H1 (cell line): ENCODE results near the gene AP3D1. TPM values are rescaled to one million over a fixed set of nuclear protein-coding genes. Genes with fewer than 3 reads are reported as not detected.

ENCODE experiments used
- CTCF ChIA-PET: fragments of 300-600 bp; sonication (Branson Sonifier 250); formaldehyde crosslinking; loops from one replicate; lab custom pipeline; 2021; ENCODE audit not compliant: partially characterized antibody; lab: Charles Lee
- POLR2A ChIA-PET: fragments of 300-600 bp; sonication (Branson Sonifier 250); formaldehyde crosslinking; loops from one replicate; lab custom pipeline; 2021; ENCODE audit warnings: inconsistent platforms; ENCODE audit not compliant: partially characterized antibody; lab: Charles Lee
- DNase-seq, 2 experiments: peaks; one replicate each; pipeline versions ENCODE4 v3.0.0 to v3.0.0-alpha.2; 2010 to 2022; ENCODE audit warnings: low spot score in 2 of 2, low read depth in 1 of 2, mixed read lengths in 1 of 2
- FAIRE-seq: peaks from 2 replicates; lab custom pipeline; 2011; peaks lifted over from hg19 to GRCh38; lab: Jason Lieb, UNC
- H2AFZ ChIP-seq: 2 replicates; pipeline ENCODE4 v1.8.1; 2012; ENCODE audit warnings: low read length, inconsistent platforms
- H2AK5ac ChIP-seq: 2 replicates; pipeline ENCODE4 v1.6.1; 2013; ENCODE audit warnings: low read depth, low read length
- H2BK120ac ChIP-seq: replicated peaks from 2 replicates; pipeline ENCODE3; 2013; ENCODE audit warnings: low read depth, low read length, inconsistent platforms
- H2BK12ac ChIP-seq: 2 replicates; pipeline ENCODE4 v1.6.1; 2013; ENCODE audit warnings: low read depth, low read length
- H2BK15ac ChIP-seq: 2 replicates; pipeline ENCODE4 v1.6.1; 2013; ENCODE audit warnings: low read length
- H2BK20ac ChIP-seq: 2 replicates; pipeline ENCODE4 v1.6.1; 2013; ENCODE audit warnings: low read length
- H2BK5ac ChIP-seq: 2 replicates; pipeline ENCODE4 v1.6.1; 2013; ENCODE audit warnings: low read depth, low read length
- H3K14ac ChIP-seq: 2 replicates; pipeline ENCODE4 v1.6.1; 2013; ENCODE audit warnings: inconsistent platforms; ENCODE audit not compliant: insufficient read length
- H3K18ac ChIP-seq: 2 replicates; pipeline ENCODE4 v1.6.1; 2013; ENCODE audit warnings: low read length; ENCODE audit errors: extremely low read depth
- H3K23ac ChIP-seq: 2 replicates; pipeline ENCODE4 v1.6.1; 2013; ENCODE audit warnings: inconsistent platforms; ENCODE audit not compliant: insufficient read length
- H3K23me2 ChIP-seq: 2 replicates; pipeline ENCODE4 v1.6.1; 2013; ENCODE audit warnings: low read depth, low read length
- H3K27ac ChIP-seq: 2 replicates; pipeline ENCODE4 v1.6.1; 2011; ENCODE audit warnings: low read depth, low read length, inconsistent platforms
- H3K27me3 ChIP-seq, 4 experiments: replicated peaks in 1 of 4; 1 replicate in 1 of 4; 2 replicates in 3 of 4; pipeline versions ENCODE4 v1.6.1 to v1.8.1; 2011 to 2013; ENCODE audit warnings: low read length in 3 of 4, mild to moderate bottlenecking in 3 of 4, inconsistent platforms in 2 of 4, mixed read lengths in 2 of 4, moderate library complexity in 1 of 4; ENCODE audit not compliant: control insufficient read depth in 3 of 4, insufficient read depth in 3 of 4; ENCODE audit errors: extremely low read depth in 1 of 4
- H3K36me3 ChIP-seq, 4 experiments: 2 replicates each; pipeline versions ENCODE4 v1.6.1 to v1.8.1; 2011 to 2013; ENCODE audit warnings: mild to moderate bottlenecking in 4 of 4, low read length in 3 of 4, moderate library complexity in 2 of 4, control low read depth in 1 of 4, inconsistent platforms in 1 of 4; ENCODE audit not compliant: insufficient read depth in 4 of 4, control insufficient read depth in 2 of 4
- H3K4ac ChIP-seq: replicated peaks from 2 replicates; pipeline ENCODE3; 2013; ENCODE audit warnings: low read length, low read depth, mixed read lengths, inconsistent platforms; ENCODE audit not compliant: insufficient read length
- H3K4me1 ChIP-seq, 4 experiments: replicated peaks in 1 of 4; 1 replicate in 1 of 4; 2 replicates in 3 of 4; pipeline versions ENCODE4 v1.6.1 to v1.8.1; 2011 to 2013; ENCODE audit warnings: low read length in 3 of 4, inconsistent platforms in 2 of 4, mixed read lengths in 1 of 4; ENCODE audit not compliant: insufficient read depth in 4 of 4, control insufficient read depth in 3 of 4
- H3K4me2 ChIP-seq, 2 experiments: 2 replicates each; pipeline versions ENCODE4 v1.6.1 to v1.8.1; 2011 to 2013; ENCODE audit warnings: low read depth in 2 of 2, low read length in 2 of 2, control low read depth in 1 of 2, inconsistent platforms in 1 of 2, mild to moderate bottlenecking in 1 of 2; ENCODE audit not compliant: insufficient read depth in 1 of 2
- H3K4me3 ChIP-seq, 4 experiments: fragments of 200-600, 300-600 bp in 1 of 4; sonication (generic), shearing (Covaris generic), sonication (Bioruptor Twin) in 1 of 4; 2 replicates each; pipeline versions ENCODE4 v1.5.1 to v1.8.1; 2011 to 2016; ENCODE audit warnings: low read length in 4 of 4, low read depth in 3 of 4, control low read depth in 2 of 4, inconsistent platforms in 2 of 4, mild to moderate bottlenecking in 2 of 4, mixed read lengths in 1 of 4, moderate library complexity in 1 of 4; ENCODE audit not compliant: insufficient read depth in 2 of 4; ENCODE audit errors: extremely low read depth in 1 of 4
- H3K56ac ChIP-seq: replicated peaks from 2 replicates; pipeline ENCODE3; 2013; ENCODE audit warnings: low read depth, mild to moderate bottlenecking, mixed read lengths, low read length, inconsistent platforms; ENCODE audit not compliant: insufficient read length
- H3K79me1 ChIP-seq: 2 replicates; pipeline ENCODE4 v1.6.1; 2013; ENCODE audit warnings: low read depth, low read length, control low read depth
- H3K79me2 ChIP-seq, 2 experiments: 2 replicates each; pipeline versions ENCODE4 v1.6.1 to v1.8.1; 2012 to 2013; ENCODE audit warnings: low read length in 2 of 2, mild to moderate bottlenecking in 2 of 2, inconsistent platforms in 1 of 2; ENCODE audit not compliant: insufficient read depth in 2 of 2, control insufficient read depth in 1 of 2
- H3K9ac ChIP-seq, 4 experiments: replicated peaks in 1 of 4; 1 replicate in 1 of 4; 2 replicates in 3 of 4; pipeline versions ENCODE4 v1.6.1 to v1.8.1; 2011 to 2013; ENCODE audit warnings: low read depth in 3 of 4, low read length in 3 of 4, control low read depth in 2 of 4, mild to moderate bottlenecking in 2 of 4, moderate library complexity in 2 of 4, inconsistent platforms in 1 of 4; ENCODE audit errors: extremely low read depth in 1 of 4
- H3K9me3 ChIP-seq, 2 experiments: 2 replicates each; pipeline versions ENCODE4 v1.6.1 to v1.8.1; 2012 to 2013; ENCODE audit warnings: mild to moderate bottlenecking in 2 of 2, moderate library complexity in 2 of 2, control low read depth in 1 of 2, inconsistent platforms in 1 of 2, low read depth in 1 of 2, low read length in 1 of 2, mixed read lengths in 1 of 2; ENCODE audit not compliant: insufficient read depth in 2 of 2
- H4K20me1 ChIP-seq, 2 experiments: replicated peaks in 1 of 2; 2 replicates each; pipeline versions ENCODE3 to v1.8.1; 2011 to 2013; ENCODE audit warnings: inconsistent platforms in 2 of 2, low read length in 2 of 2, mild to moderate bottlenecking in 1 of 2; ENCODE audit not compliant: insufficient read depth in 2 of 2, control insufficient read depth in 1 of 2
- H4K5ac ChIP-seq: 2 replicates; pipeline ENCODE4 v1.6.1; 2013; ENCODE audit warnings: low read length, low read depth, mixed read lengths, inconsistent platforms; ENCODE audit not compliant: insufficient read length
- H4K8ac ChIP-seq: 2 replicates; pipeline ENCODE4 v1.8.0; 2013; ENCODE audit warnings: mild to moderate bottlenecking, moderate library complexity, low read length, inconsistent platforms; ENCODE audit not compliant: insufficient read depth; ENCODE audit errors: extremely low read depth
- H4K91ac ChIP-seq: replicated peaks from 2 replicates; pipeline ENCODE3; 2013; ENCODE audit warnings: low read length, mixed read lengths, inconsistent platforms; ENCODE audit not compliant: insufficient read length
- BACH1 ChIP-seq: IDR thresholded peaks from 2 replicates; pipeline ENCODE4 v1.6.1; 2012; ENCODE audit warnings: low read length, improper control_type of control experiment
- BCL11A ChIP-seq, 2 experiments: IDR thresholded peaks; one replicate each; pipeline ENCODE4 v1.6.1; 2011; ENCODE audit warnings: low read depth in 2 of 2, low read length in 2 of 2, mild to moderate bottlenecking in 2 of 2
- CHD1 ChIP-seq: IDR thresholded peaks from 2 replicates; pipeline ENCODE4 v1.6.1; 2012; ENCODE audit warnings: low read depth, low read length, improper control_type of control experiment
- EGR1 ChIP-seq: IDR thresholded peaks from 2 replicates; pipeline ENCODE4 v1.6.1; 2011; ENCODE audit warnings: low read depth, low read length, borderline replicate concordance
- NANOG ChIP-seq: IDR thresholded peaks from 2 replicates; pipeline ENCODE4 v1.6.1; 2011; ENCODE audit warnings: low read length, low read depth, mild to moderate bottlenecking, inconsistent platforms; ENCODE audit not compliant: insufficient read depth, poor library complexity, severe bottlenecking
- POLR2AphosphoS5 ChIP-seq: IDR thresholded peaks from 2 replicates; pipeline ENCODE4 v1.6.1; 2011; ENCODE audit warnings: low read depth, low read length
- RNF2 ChIP-seq: fragments of 200-900, 300-1000 bp; sonication (generic); IDR thresholded peaks from 2 replicates; pipeline ENCODE4 v1.7.1; 2016; ENCODE audit warnings: borderline replicate concordance, low read depth, mild to moderate bottlenecking, antibody characterized with exemption, low read length; ENCODE audit not compliant: poor library complexity, severe bottlenecking; ENCODE audit errors: missing control alignments
- YY1 ChIP-seq: IDR thresholded peaks from 2 replicates; pipeline ENCODE4 v1.6.1; 2011; ENCODE audit warnings: low read depth, mild to moderate bottlenecking, low read length
- WGBS, 2 experiments: shearing (Covaris generic) in 1 of 2; methylation state at CpG; one replicate each; pipeline versions ENCODE4 v1.1.6 to v1.1.7; 2013 to 2015; ENCODE audit warnings: low lambda C conversion rate in 2 of 2, mixed read lengths in 2 of 2, inconsistent platforms in 1 of 2, low coverage in 1 of 2, missing lambda C conversion rate in 1 of 2; ENCODE audit not compliant: insufficient replicate concordance in 2 of 2, insufficient coverage in 1 of 2, insufficient read length in 1 of 2; ENCODE audit errors: extremely low coverage in 1 of 2, missing lambda C conversion rate in 1 of 2; 5-methylcytosine and 5-hydroxymethylcytosine counted together
- long read RNA-seq, 2 experiments: library from RNA in 1 of 2; library from capped mRNA in 1 of 2; stranded (forward); transcript quantifications; one replicate each; pipeline ENCODE4 v2.0.0, GENCODE V29; 2021; ENCODE audit warnings: inconsistent platforms in 1 of 2
- polyA minus RNA-seq, 3 experiments: library from RNA; depleted of rRNA, polyadenylated mRNA; stranded (reverse); fragments of >200 nt; gene quantifications; 1 replicate in 2 of 3; 2 replicates in 1 of 3; pipeline ENCODE4 v1.2.3, GENCODE V29; 2011
- polyA plus RNA-seq, 7 experiments: library from polyadenylated mRNA; depleted of rRNA in 3 of 7; stranded (reverse) in 5 of 7; unstranded in 2 of 7; fragments of >200 nt in 5 of 7; fragments of 200-250 nt in 2 of 7; gene quantifications; 1 replicate in 5 of 7; 2 replicates in 1 of 7; 4 replicates in 1 of 7; pipeline versions ENCODE4 v1.2.1 to v1.2.3, GENCODE V29; 2011 to 2013; ENCODE audit warnings: missing spikeins in 2 of 7, mixed read lengths in 2 of 7
- total RNA-seq: library from RNA; stranded (reverse); fragmentation: NEBNext Ultra II Directional; extraction: Animal tissue kit (Norgen Biotek cat#: 25700); gene quantifications from 2 replicates; pipeline ENCODE4 v1.2.1, GENCODE V29; 2021

AP3D1 gene
- total RNA-seq (174 and 184 TPM in 2 replicates), polyA plus RNA-seq (2011; rRNA removed) (161 and 227 TPM in 2 replicates), polyA minus RNA-seq (2011; rRNA and poly(A)+ RNA removed) (225 and 237 TPM in 2 replicates)
- 140 TPM for polyA plus RNA-seq (2011; cell fraction: cytosol; rRNA removed)
- polyA plus RNA-seq (2011; cell fraction: nucleus; rRNA removed): 430 TPM
- 183 to 246 TPM (median 225 TPM) in 4 replicates for polyA plus RNA-seq (2012, experiment 1 of 2)
- polyA plus RNA-seq (2012, experiment 2 of 2): 177 TPM
- 94.5 TPM for polyA plus RNA-seq (2013, experiment 1 of 2)
- polyA plus RNA-seq (2013, experiment 2 of 2): 89.2 TPM
- 139 TPM for polyA minus RNA-seq (2011; cell fraction: cytosol; rRNA and poly(A)+ RNA removed)
- polyA minus RNA-seq (2011; cell fraction: nucleus; rRNA and poly(A)+ RNA removed): 125 TPM
- long read RNA-seq, experiment 1, partial matches to known transcripts: 37 of 81 reads
- long read RNA-seq, experiment 1, other reads (novel, unspliced or antisense): 43 of 81 reads
- long read RNA-seq, experiment 2, partial matches to known transcripts: 18 of 21 reads
- long read RNA-seq, experiment 2, other reads (novel, unspliced or antisense): 3 of 21 reads

GRCh38 chr19:2151339-2152229 lies at the start of gene AP3D1:
Gene AP3D1, minus strand, starts transcription at chr19:2151566. Its CDS starts 232 bp downstream, at chr19:2151334.
- Histone ChIP-seq H3K79me2 (peaks cover 33 to 46% of the 10 kb centered on the region in 2 experiments), H3K27ac (peak within 1 kb of the TSS; percentile 36), H3K23ac (no peak within 1 kb of the TSS), H2BK20ac (no peak within 1 kb of the TSS), H3K4me1 (peaks cover 7 to 14% (median 13%) of the 10 kb centered on the region in 4 experiments), H3K23me2 (peaks cover 11% of the 10 kb centered on the region; the same call in 1 of the 2 replicates), H3K79me1 (peaks cover 10% of the 10 kb centered on the region; the same call in 1 of the 2 replicates), H3K4me2 (peak within 1 kb of the TSS; percentile 86 to 96), H4K20me1 (peaks cover 14% of the 10 kb centered on the region in 2 experiments), H2BK5ac (peak within 1 kb of the TSS; percentile 90), H4K91ac (peak within 1 kb of the TSS; percentile 65), H3K4ac (peak within 1 kb of the TSS; percentile 78), H3K18ac (no peak within 1 kb of the TSS), H3K9ac (peak within 1 kb of the TSS; percentile 69 to 98 (median 94)), H3K9me3 (no peaks in the 10 kb centered on the region), H2BK120ac (no peak within 1 kb of the TSS), H2AFZ (no peak within 1 kb of the TSS; the same call in 1 of the 2 replicates), H4K8ac (peak within 1 kb of the TSS; percentile 84), H3K14ac (no peak within 1 kb of the TSS), H4K5ac (peak within 1 kb of the TSS; percentile 82), H3K36me3 (0 out of 8 replicates have a peak, but pooled peaks cover 0 to 2% (median 0%) of the 10 kb centered on the region in 4 experiments), H2BK12ac (no peak within 1 kb of the TSS), H2BK15ac (no peak within 1 kb of the TSS), H3K4me3 (peak within 1 kb of the TSS; percentile 64 to 99 (median 92)), H2AK5ac (no peak within 1 kb of the TSS), H3K27me3 (no peaks in the 10 kb centered on the region), H3K56ac (peak within 1 kb of the TSS; percentile 86)
- FAIRE-seq (peak; percentile 42), DNase-seq (peak; percentile 99 to 100)
- ChIA-PET POLR2A (interaction anchor here (0.5 to 1.1 kb wide), 3 partner anchors 11 to 266 kb away, joined by 3 to 4 read pairs (median 3); partner anchors contain the start of gene ABHD17A), CTCF (interaction anchor here (0.8 to 1.5 kb wide), 5 partner anchors 10 to 123 kb away, joined by 3 to 10 read pairs (median 3); no protein-coding TSS in a partner anchor)
- 9% methylated on average over 31 of the region's 74 CpGs; no CpG with 5 or more reads in 1 of the 2 experiments for WGBS, 2 experiments
- TF ChIP-seq YY1: peak; percentile 96
- peak; percentile 46; the same call in 1 of the 2 replicates for TF ChIP-seq POLR2AphosphoS5
- TF ChIP-seq NANOG: no peak
- no peak for TF ChIP-seq EGR1
- no peak for TF ChIP-seq BCL11A (IDR thresholded peaks at IDR 0.05; ENCODE audit: low read depth in 2 of 2, low read length in 2 of 2)
- no peak for TF ChIP-seq CHD1
- no peak for TF ChIP-seq RNF2
- TF ChIP-seq BACH1: peak; percentile 69
